Stimulated activated CD4-positive, alpha-beta T cell treated with anti-CD3 and anti-CD28 coated beads, Interleukin-2, amount 100 ng/mL, for 4 hours (primary cell): ENCODE data around the gene CENPX.
"Not testable (repeated sequence)": the region's sequence is repeated elsewhere in the genome, so short reads cannot be mapped to it uniquely, and the experiment has no call there.

ENCODE experiments used
- DNase-seq: peaks from one replicate; pipeline ENCODE4 v3.0.0-alpha.2; 2020; ENCODE audit warnings: low read depth

The CENPX gene

GRCh38 chr17:81998212-81998611, 24.5 kb downstream of the CENPX start:
- DNase-seq: no peak

GRCh38 chr17:81996757-81997441, 25.8 kb downstream of the CENPX start:
- DNase-seq: no peak

GRCh38 chr17:81996232-81996756, 26.4 kb downstream of the CENPX start:
- no peak for DNase-seq

GRCh38 chr17:81995463-81996231, 27.0 kb downstream of the CENPX start:
- no peak for DNase-seq

GRCh38 chr17:81994593-81995462, 27.9 kb downstream of the CENPX start:
- no peak for DNase-seq

GRCh38 chr17:81993729-81994592, 28.7 kb downstream of the CENPX start:
- DNase-seq: no peak

- DNase-seq: no peak
Observed at GRCh38 chr17:81992306-81993102, 30.2 kb downstream of the CENPX start.

- no peak for DNase-seq
Observed at GRCh38 chr17:81991684-81992305, 30.9 kb downstream of the CENPX start.

- DNase-seq: no peak
Observed at GRCh38 chr17:81990836-81991683, 31.6 kb downstream of the CENPX start.

- no peak for DNase-seq
Observed at GRCh38 chr17:81987161-81987770, 35.4 kb downstream of the CENPX start.

- DNase-seq: no peak
Observed at GRCh38 chr17:81986606-81987005, 36.1 kb downstream of the CENPX start.

GRCh38 chr17:81984773-81985410, 37.8 kb downstream of the CENPX start:
- no peak for DNase-seq

GRCh38 chr17:81983639-81984373, 38.9 kb downstream of the CENPX start:
- DNase-seq: no peak

GRCh38 chr17:81983011-81983638, 39.6 kb downstream of the CENPX start:
- no peak for DNase-seq

- DNase-seq: not testable (repeated sequence)
Observed at GRCh38 chr17:81981511-81981910, 41.2 kb downstream of the CENPX start.

GRCh38 chr17:81980707-81981343, 41.9 kb downstream of the CENPX start:
- no peak for DNase-seq
